DOHH2 (cell line): ENCODE measurements around the gene SLC2A4.
A peak's percentile ranks its signal among the peaks of the same experiment; 100 is the strongest.

ENCODE experiments used
- H3F3A ChIP-seq: fragments of 200-600 bp; sonication (generic), shearing (Covaris generic); 2 replicates; pipeline ENCODE4 v1.6.0; 2016; ENCODE audit warnings: antibody characterized with exemption, mild to moderate bottlenecking; ENCODE audit not compliant: control insufficient read depth, insufficient read depth
- H3K27ac ChIP-seq: fragments of 200-600 bp; sonication (generic); 2 replicates; pipeline ENCODE4 v1.5.1; 2014; ENCODE audit warnings: low read depth, mild to moderate bottlenecking, low read length, moderate library complexity
- H3K27me3 ChIP-seq: fragments of 200-600 bp; sonication (generic); 2 replicates; pipeline ENCODE4 v1.6.1; 2014; ENCODE audit warnings: mild to moderate bottlenecking, low read length, mixed read lengths; ENCODE audit not compliant: control insufficient read depth
- H3K36me3 ChIP-seq: fragments of 200-600 bp; sonication (generic); 2 replicates; pipeline ENCODE4 v1.6.1; 2014; ENCODE audit warnings: mild to moderate bottlenecking, low read length, moderate library complexity, mixed read lengths; ENCODE audit not compliant: control insufficient read depth
- H3K4me1 ChIP-seq: fragments of 200-600 bp; sonication (generic); 2 replicates; pipeline ENCODE4 v1.6.1; 2014; ENCODE audit warnings: mild to moderate bottlenecking, low read length, mixed read lengths; ENCODE audit not compliant: control insufficient read depth
- H3K4me2 ChIP-seq: fragments of 200-600 bp; sonication (generic); 2 replicates; pipeline ENCODE4 v1.6.0; 2014; ENCODE audit warnings: mild to moderate bottlenecking, low read length, moderate library complexity
- H3K4me3 ChIP-seq: fragments of 200-600 bp; sonication (generic); 2 replicates; pipeline ENCODE4 v1.5.1; 2014; ENCODE audit warnings: mild to moderate bottlenecking, low read length, mixed read lengths
- H3K79me2 ChIP-seq: fragments of 200-600 bp; sonication (generic); 2 replicates; pipeline ENCODE4 v1.6.1; 2014; ENCODE audit warnings: mild to moderate bottlenecking, low read length, mixed read lengths; ENCODE audit not compliant: control insufficient read depth
- H3K9me2 ChIP-seq: fragments of 200-600 bp; sonication (generic); replicated peaks from 2 replicates; pipeline ENCODE4 v1.6.1; 2014; ENCODE audit warnings: mild to moderate bottlenecking, low read length, mixed read lengths; ENCODE audit not compliant: control insufficient read depth
- H3K9me3 ChIP-seq: fragments of 200-600 bp; sonication (generic); 2 replicates; pipeline ENCODE4 v1.6.1; 2014; ENCODE audit warnings: antibody characterized with exemption, low read length, mixed read lengths; ENCODE audit not compliant: control insufficient read depth, insufficient read depth
- H4K20me1 ChIP-seq: fragments of 200-600 bp; sonication (generic); 2 replicates; pipeline ENCODE4 v1.6.0; 2014; ENCODE audit warnings: low read depth, mild to moderate bottlenecking, antibody characterized with exemption, low read length, moderate library complexity; ENCODE audit not compliant: control insufficient read depth, insufficient read depth
- EZH2phosphoT487 ChIP-seq: fragments of 200-600 bp; sonication (generic); IDR thresholded peaks from 2 replicates; pipeline ENCODE4 v1.6.1; 2017; ENCODE audit warnings: borderline replicate concordance, mild to moderate bottlenecking, antibody characterized with exemption, low read length, moderate library complexity, mixed read lengths
- TF ChIP-seq, protein P1 (sequence below): fragments of 200-600 bp; sonication (generic); IDR thresholded peaks from one replicate; pipeline ENCODE4 v1.5.1; 2014; ENCODE audit warnings: antibody characterized with exemption, mild to moderate bottlenecking, low read depth, low read length; ENCODE audit not compliant: poor library complexity, severe bottlenecking

SLC2A4 gene

GRCh38 chr17:7237266-7237760, 44.2 kb upstream of the SLC2A4 start:
- Histone ChIP-seq H3K36me3 (peaks cover 70% of the 10 kb centered on the region), H3K9me2 (no peaks in the 10 kb centered on the region), H3K4me2 (peak overlapping the region; percentile 67), H3F3A (peaks cover 47% of the 10 kb centered on the region), H3K27ac (peak overlapping the region; percentile 84), H3K27me3 (no peaks in the 10 kb centered on the region), H3K9me3 (no peaks in the 10 kb centered on the region), H3K4me1 (peaks cover 56% of the 10 kb centered on the region), H4K20me1 (peaks cover 11% of the 10 kb centered on the region), H3K4me3 (peak overlapping the region; percentile 97), H3K79me2 (peaks cover 78% of the 10 kb centered on the region)
- TF ChIP-seq EZH2phosphoT487, result no peak
- TF ChIP-seq, protein P1, sequence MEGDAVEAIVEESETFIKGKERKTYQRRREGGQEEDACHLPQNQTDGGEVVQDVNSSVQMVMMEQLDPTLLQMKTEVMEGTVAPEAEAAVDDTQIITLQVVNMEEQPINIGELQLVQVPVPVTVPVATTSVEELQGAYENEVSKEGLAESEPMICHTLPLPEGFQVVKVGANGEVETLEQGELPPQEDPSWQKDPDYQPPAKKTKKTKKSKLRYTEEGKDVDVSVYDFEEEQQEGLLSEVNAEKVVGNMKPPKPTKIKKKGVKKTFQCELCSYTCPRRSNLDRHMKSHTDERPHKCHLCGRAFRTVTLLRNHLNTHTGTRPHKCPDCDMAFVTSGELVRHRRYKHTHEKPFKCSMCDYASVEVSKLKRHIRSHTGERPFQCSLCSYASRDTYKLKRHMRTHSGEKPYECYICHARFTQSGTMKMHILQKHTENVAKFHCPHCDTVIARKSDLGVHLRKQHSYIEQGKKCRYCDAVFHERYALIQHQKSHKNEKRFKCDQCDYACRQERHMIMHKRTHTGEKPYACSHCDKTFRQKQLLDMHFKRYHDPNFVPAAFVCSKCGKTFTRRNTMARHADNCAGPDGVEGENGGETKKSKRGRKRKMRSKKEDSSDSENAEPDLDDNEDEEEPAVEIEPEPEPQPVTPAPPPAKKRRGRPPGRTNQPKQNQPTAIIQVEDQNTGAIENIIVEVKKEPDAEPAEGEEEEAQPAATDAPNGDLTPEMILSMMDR, result no peak

GRCh38 chr17:7237761-7238419, 43.6 kb upstream of the SLC2A4 start:
- TF ChIP-seq, protein P1, result no peak
- no peak for TF ChIP-seq EZH2phosphoT487
- H4K20me1 ChIP-seq, result peaks cover 8% of the 10 kb centered on the region
- no peaks in the 10 kb centered on the region for H3K9me3 ChIP-seq
- peak overlapping the region; percentile 67 for H3K4me2 ChIP-seq
- no peaks in the 10 kb centered on the region for H3K27me3 ChIP-seq
- H3K27ac ChIP-seq, result peak overlapping the region; percentile 84
- peak overlapping the region; percentile 97 for H3K4me3 ChIP-seq
- H3K4me1 ChIP-seq, result peaks cover 55% of the 10 kb centered on the region
- peaks cover 47% of the 10 kb centered on the region for H3F3A ChIP-seq
- peaks cover 66% of the 10 kb centered on the region for H3K36me3 ChIP-seq
- peaks cover 76% of the 10 kb centered on the region for H3K79me2 ChIP-seq
- H3K9me2 ChIP-seq, result no peaks in the 10 kb centered on the region

- Histone ChIP-seq H3K79me2 (peaks cover 69% of the 10 kb centered on the region), H4K20me1 (peaks cover 8% of the 10 kb centered on the region; the same call in 1 of the 2 replicates), H3K27me3 (no peaks in the 10 kb centered on the region), H3K36me3 (peaks cover 65% of the 10 kb centered on the region), H3K27ac (peak overlapping the region; percentile 84), H3K4me2 (peak overlapping the region; percentile 76), H3K4me3 (peak overlapping the region; percentile 97), H3F3A (peaks cover 51% of the 10 kb centered on the region), H3K4me1 (peaks cover 60% of the 10 kb centered on the region), H3K9me3 (no peaks in the 10 kb centered on the region), H3K9me2 (no peaks in the 10 kb centered on the region)
- no peak for TF ChIP-seq EZH2phosphoT487
- TF ChIP-seq, protein P1, result no peak
Measured at GRCh38 chr17:7238420-7239090, 43.0 kb upstream of the SLC2A4 start.
